Measurements from ENCODE around the gene NOP9. TPM values are rescaled to one million over a fixed set of nuclear protein-coding genes. Genes with fewer than 3 reads are reported as not detected.

NOP9 gene
- total RNA-seq, 4 donors from 2014 or later, result 14.5 to 30.0 (median 22.4) TPM

GRCh38 chr14:24280797-24281460, 18.7 kb upstream of the NOP9 start:
- TF ChIP-seq CTCF (IDR thresholded peaks at IDR 0.05) (no peak), POLR2A (IDR thresholded peaks at IDR 0.05) (no peak)
- DNase-seq, result no peak

GRCh38 chr14:24281636-24282035, 18.0 kb upstream of the NOP9 start:
- H3K27ac ChIP-seq, result no peak overlapping the region
- no peak overlapping the region for H3K4me3 ChIP-seq
- H3K36me3 ChIP-seq, result no peaks in the 10 kb centered on the region
- H3K27me3 ChIP-seq, result no peaks in the 10 kb centered on the region
- no peak for DNase-seq
- no peak for TF ChIP-seq POLR2A (IDR thresholded peaks at IDR 0.05)
- no peak for TF ChIP-seq CTCF (IDR thresholded peaks at IDR 0.05)
- H3K4me1 ChIP-seq, result no peaks in the 10 kb centered on the region
- H3K9me3 ChIP-seq, result no peaks in the 10 kb centered on the region

More at GRCh38 chr14:24280797-24281460, 18.7 kb upstream of the NOP9 start:
- Histone ChIP-seq H3K4me3 (no peak overlapping the region), H3K36me3 (no peaks in the 10 kb centered on the region), H3K9me3 (no peaks in the 10 kb centered on the region), H3K27ac (no peak overlapping the region), H3K27me3 (no peaks in the 10 kb centered on the region), H3K4me1 (no peaks in the 10 kb centered on the region)

- Histone ChIP-seq H3K36me3 (no peaks in the 10 kb centered on the region), H3K27me3 (no peaks in the 10 kb centered on the region), H3K4me1 (no peaks in the 10 kb centered on the region), H3K27ac (no peak overlapping the region), H3K4me3 (no peak overlapping the region), H3K9me3 (no peaks in the 10 kb centered on the region)
- TF ChIP-seq POLR2A (IDR thresholded peaks at IDR 0.05) (no peak), CTCF (IDR thresholded peaks at IDR 0.05) (no peak)
- DNase-seq, result no peak
These were observed 16.9 kb upstream of the NOP9 start for GRCh38 chr14:24282736-24283135.

DNA sequence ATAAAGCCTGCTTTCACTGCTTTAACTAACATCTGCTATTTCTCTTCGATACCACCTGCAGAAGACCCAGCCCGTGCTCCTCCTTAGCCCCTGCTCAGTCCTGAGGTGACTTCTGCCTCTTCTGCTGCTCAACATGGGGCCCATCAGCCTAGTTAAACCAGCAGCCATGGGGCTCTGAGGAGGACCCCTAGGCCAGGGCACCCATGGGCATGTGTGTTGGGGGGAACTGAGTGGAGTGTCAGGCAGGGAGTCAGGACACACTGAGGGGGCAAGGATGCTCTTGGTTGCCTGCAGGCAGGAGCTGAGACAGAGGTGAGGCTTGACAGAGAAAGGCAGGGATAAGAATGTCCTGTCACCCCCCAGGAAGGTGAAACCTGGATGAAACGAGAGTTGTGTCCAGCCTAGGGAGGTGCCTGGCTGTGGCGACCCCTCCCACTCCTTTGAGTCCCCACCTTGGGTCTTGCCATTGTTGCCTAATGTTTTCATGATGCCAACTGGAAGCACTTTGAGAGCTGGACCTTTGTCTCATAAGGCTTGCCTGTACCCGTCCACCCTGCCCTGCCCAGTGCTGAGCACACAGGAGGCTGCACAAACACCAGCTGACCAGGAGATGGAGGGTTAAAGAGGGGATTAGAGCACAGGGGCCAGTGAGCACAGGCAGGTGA, 15.7 kb upstream of the NOP9 start:
- Histone ChIP-seq H3K9me3 (no peaks in the 10 kb centered on the region), H3K27ac (no peak overlapping the region), H3K4me3 (no peak overlapping the region), H3K27me3 (no peaks in the 10 kb centered on the region), H3K36me3 (no peaks in the 10 kb centered on the region), H3K4me1 (no peaks in the 10 kb centered on the region)
- DNase-seq, result no peak
- no peak for TF ChIP-seq CTCF (IDR thresholded peaks at IDR 0.05)
- TF ChIP-seq POLR2A (IDR thresholded peaks at IDR 0.05), result no peak

- Histone ChIP-seq H3K27me3 (no peaks in the 10 kb centered on the region), H3K4me3 (no peak overlapping the region), H3K4me1 (no peaks in the 10 kb centered on the region), H3K9me3 (no peaks in the 10 kb centered on the region), H3K27ac (no peak overlapping the region), H3K36me3 (peaks cover 0 to 5% (median 0%) of the 10 kb centered on the region in 3 donors)
- TF ChIP-seq POLR2A (IDR thresholded peaks at IDR 0.05) (no peak), CTCF (IDR thresholded peaks at IDR 0.05) (no peak)
- DNase-seq, result peak in 1 of 3 donors; percentile 34
These were observed 15.1 kb upstream of the NOP9 start for GRCh38 chr14:24284501-24285035.
